ENCODE results near the gene C12orf42.

C12orf42 gene

DNA sequence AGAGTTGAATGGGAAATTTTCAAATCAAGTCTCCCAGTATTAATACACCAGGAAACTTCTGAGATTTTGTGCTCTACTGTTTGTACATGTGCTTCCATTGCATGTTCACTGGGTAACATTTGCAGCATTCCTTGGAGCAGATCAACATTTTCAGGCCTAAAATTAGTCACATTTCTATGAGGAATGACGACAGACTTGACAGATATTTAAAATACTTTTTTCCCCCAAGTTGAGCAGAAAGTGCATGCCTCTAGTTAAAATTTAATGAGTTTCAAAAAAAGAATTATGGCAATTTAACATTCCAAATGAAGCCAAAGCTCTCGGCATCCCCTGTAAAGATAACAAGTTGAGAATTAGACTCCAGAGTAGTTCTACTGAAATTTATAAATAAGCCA is 72.3 kb downstream of the C12orf42 start:
- no peak for DNase-seq

DNA sequence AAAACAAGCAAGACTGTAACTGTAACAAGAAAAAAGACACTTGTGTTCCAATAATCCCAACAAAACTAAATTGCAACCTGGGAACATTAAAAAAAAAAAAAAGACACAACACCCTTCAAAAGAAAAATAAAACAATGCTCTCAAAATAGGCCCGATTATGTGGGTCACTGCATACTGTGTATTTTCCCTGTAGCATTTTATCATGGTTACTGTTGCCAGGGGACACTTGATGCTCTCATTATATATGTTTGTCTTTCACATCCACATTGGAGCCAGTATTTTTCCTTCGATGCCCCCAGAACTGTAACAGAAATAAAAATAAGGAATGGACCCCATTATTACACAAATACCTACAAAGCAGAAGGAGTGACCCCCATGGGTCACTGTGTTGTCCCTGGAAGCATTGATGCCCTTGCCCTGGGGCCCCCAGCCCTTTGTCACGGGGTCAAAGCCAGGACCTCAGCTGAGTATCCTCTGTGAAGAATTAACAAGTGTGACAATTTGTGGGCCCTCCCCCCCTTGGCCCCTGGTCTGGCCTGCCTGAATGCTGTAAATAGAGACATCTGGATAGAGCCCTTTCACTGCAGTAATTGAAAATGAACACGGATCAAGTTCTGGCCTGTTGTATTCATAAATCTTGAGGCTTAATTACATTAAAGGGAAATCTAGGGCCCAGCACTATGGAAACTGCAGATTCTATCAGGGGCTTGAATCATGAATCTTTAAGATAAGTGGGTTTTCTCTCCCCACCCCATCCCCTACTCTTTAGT is 72.8 kb downstream of the C12orf42 start:
- DNase-seq: no peak

DNA sequence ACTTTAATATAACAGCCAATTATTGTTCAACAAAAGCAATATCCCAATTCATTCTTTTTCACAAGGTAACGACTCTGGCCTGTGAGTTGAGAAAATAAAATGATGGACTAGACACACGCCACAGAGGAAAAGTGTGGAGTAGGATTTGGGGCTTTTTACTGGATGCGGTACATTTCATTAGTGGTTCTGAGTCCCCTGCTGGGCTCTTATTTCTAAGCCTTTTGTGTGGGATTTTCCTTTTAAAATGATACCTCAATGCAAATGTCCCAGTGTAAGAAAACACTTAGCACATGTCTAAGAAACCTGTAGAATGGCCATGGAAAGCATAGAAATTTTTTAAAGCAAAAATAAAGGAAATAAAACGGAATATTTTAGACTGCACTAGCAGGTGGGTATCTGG is 73.4 kb downstream of the C12orf42 start:
- DNase-seq: no peak

DNA sequence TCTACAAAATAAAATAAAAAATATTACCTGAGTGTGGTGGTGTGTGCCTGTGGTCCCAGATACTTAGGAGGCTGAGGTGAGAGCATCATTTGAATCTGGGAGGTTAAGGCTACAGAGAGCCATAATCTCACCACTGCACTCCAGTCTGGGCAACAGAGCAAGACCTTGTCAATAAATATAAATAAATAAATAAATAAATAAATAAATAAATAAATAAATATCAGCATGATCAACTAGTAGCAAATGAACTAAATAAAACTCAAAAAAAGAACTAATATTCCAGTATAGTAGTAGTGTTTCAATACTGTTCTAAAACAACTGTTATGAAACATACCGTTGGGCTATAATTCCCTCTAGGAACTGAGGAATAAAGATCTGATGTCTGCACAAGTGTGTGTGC is 74.4 kb downstream of the C12orf42 start:
- DNase-seq: no peak

DNA sequence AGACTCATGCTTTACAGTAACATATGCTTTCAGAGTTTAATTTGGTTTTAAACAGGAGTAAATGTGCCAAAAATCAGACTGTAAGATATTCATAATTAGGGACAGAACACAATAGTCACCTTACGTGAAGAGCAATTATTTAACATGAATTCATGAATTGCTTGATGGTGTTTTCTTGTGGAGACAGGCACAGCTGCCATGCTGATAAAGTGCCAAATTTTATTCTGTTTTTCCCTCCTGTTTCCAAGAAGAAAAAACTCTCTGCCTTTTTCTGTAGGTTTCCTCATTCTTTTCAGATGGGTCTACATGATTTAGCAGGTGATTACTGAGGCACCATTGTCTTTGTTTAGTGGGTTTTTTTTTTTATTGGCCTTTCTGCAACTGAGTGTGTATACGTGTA is 80.1 kb downstream of the C12orf42 start:
- DNase-seq: no peak

- no peak for DNase-seq
Observed at GRCh38 chr12:103401421-103401820, 94.3 kb downstream of the C12orf42 start.

GRCh38 chr12:103399986-103400385 is 95.8 kb downstream of the C12orf42 start:
- no peak for DNase-seq

DNA sequence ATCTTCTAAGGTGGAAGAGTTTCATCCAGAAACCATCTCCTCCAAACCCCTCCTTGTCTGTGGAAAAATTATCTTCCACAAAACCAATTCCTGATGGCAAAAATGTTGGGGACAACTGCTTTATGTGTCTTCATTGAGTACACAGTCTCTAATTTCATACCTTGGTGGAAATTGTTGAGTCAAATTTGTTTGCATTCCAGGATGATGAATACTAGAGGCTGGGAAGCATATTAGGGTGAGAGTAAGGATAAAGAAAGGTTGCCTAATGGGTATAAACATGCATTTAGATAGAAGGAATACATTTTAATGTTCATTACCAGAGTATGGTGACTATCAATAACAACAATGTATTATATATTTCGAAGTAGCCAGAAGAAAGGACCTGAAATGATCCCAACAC is 98.2 kb downstream of the C12orf42 start:
- DNase-seq: no peak

DNA sequence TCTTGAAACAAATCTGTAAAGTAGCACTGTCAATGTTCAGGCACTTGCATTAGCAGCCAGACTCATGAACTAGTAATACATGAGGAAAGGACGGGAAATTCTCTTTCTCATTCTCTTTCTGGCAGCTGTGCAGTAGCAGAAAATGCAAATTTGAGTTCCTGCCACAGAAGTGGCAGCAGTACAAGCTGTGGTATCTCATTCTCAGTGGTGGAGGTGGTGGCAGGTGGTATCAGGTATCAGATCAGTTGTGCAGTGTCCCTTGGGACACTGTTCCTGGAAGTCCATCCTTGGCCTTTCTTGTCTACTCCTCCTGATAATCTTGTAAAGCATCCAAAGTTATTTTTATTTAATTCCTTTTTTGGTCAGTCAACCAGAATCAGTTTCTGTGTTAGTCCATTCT is 103.0 kb downstream of the C12orf42 start:
- no peak for DNase-seq

DNA sequence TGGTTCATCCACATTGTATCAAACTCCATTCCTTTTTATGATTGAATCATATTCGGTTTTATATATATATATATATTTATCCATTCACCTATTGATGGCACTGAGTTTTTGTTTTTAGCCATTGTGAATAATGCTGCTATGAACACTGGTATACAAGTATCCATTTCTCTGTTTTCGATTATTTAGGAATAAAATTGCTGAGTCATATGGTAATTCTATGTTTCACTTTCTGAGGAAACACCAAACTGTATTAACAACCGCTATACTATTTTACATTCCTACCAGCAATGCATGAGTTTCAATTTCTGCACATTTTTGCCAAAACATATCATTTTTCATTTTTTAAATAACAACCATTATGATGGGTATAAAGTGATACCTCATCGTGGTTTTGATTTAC is 104.7 kb downstream of the C12orf42 start:
- DNase-seq: no peak

- no peak for DNase-seq
Observed at GRCh38 chr12:103387385-103387784, 108.4 kb downstream of the C12orf42 start.

GRCh38 chr12:103386451-103386850 is 109.3 kb downstream of the C12orf42 start:
- no peak for DNase-seq

GRCh38 chr12:103382736-103383346 is 112.9 kb downstream of the C12orf42 start:
- no peak for DNase-seq

DNA sequence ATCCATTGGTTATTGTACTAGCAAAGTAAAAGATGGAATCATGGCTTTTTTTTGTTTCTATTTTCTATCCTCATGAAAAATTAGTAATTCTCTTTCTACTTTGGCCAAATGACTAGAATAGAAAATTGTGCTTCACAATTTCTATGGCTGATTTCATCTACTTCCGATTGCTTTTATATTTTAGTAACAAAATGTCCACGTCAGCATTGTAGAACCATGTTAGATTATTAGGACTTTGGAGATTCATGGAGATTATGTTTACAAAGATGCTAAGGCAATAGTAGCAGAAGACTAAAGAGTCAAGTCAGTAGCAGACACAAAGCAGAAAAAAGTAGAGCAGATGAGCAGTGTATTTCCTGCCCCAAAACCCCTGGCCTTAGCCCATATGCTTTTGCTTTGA is 113.6 kb downstream of the C12orf42 start:
- no peak for DNase-seq

DNA sequence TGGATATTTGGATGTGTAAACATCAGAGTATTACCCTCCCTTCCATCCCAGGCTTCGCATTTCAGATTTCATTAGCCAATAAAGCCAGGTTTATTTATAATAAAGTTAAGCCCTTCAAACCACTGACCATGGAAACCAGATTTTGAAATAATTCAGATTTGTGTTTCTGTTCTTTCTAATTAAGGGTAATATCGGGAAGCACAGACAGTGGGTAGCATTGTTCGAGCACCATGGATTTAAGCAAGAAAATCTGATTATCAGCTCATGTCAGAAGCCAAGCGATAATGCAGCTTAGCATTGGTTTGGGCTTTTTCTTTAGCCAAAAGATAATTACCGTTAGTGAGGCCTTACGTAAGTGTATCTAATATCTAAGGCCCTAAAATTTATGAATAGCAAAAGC is 116.1 kb downstream of the C12orf42 start:
- no peak for DNase-seq

DNA sequence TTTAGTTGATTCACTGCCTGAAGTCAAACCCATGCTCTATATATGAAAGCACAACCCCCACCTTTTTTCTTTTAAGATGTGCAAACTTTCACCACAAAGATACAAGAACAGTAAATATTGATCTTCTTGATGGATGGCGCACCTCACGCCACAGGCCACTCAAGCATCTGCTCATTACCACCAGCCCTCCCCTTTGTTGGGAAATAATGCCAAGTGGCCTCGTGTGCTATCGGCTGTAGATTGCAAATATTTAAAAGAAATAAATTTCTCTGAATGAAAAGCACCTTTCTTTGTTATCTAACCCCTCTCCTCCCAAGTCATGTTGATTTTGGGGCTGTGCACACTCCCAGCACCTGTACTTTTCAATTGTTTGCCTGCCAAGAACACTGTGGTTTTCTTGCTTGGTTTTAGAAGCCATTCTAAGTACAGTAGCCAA is 122.7 kb downstream of the C12orf42 start:
- DNase-seq: no peak

DNA sequence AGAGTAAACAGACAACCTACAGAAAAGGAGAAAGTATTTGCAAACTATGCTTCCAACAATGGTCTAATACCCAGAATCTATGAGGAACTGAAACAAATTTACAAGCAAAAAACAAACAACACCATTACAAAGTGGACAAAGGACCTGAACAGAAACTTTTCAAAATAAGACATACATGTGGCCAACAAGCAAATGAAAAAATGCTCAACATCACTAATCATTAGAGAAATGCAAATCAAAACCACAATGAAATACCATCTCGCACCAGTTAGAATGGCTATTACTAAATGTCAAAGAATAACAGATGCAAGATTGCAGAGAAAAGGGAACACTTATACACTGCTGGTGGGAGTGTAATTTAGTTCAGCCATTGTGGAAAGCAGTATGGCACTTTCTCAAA is 125.8 kb downstream of the C12orf42 start:
- DNase-seq: no peak

- no peak for DNase-seq
Observed at GRCh38 chr12:103368167-103368566, 127.6 kb downstream of the C12orf42 start.

- DNase-seq: no peak
Observed at GRCh38 chr12:103354403-103354802, 141.4 kb downstream of the C12orf42 start.

- no peak for DNase-seq
Observed at GRCh38 chr12:103353913-103354312, 141.9 kb downstream of the C12orf42 start.

- DNase-seq: no peak
Observed at GRCh38 chr12:103350116-103350515, 145.7 kb downstream of the C12orf42 start.

DNA sequence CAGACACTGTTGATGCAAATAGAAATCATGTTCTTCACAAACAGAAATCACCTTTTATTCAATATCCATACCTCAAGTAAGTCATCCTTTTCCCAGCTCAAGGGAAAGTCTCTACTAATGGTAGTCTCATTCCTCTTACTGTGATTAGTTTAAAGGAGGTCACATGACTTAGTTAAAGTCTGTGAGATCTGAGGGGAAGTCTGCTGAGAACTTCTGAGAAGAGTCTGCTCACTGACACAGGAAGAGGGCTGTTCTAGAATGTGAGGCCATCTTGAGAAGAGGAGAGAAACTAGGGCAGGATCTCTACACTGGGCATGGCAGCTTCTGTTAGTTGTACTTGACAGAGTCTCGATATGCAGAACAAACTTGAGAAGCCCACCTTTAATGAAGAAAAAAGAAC is 146.8 kb downstream of the C12orf42 start:
- DNase-seq: no peak

DNA sequence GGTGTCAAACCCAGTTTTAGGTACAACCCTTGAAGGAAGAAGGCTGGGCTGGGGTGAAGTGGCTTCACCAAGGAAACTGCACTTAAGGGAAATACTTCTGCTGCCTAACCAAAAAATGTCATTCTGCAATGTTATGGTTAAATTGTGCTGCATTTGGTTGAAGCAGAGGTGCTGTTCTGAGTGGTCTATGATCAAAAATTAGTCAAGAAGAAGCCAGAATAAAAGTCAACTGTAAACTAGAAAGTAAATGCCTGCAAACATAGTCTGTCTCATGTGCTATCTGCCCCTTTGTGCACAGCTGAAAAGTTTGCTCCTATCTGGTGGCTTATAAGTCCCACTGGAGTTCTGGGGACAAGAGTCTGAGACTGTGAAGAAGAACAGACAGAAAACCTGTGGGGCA is 158.8 kb downstream of the C12orf42 start:
- DNase-seq: no peak

GRCh38 chr12:103334466-103334865 is 161.3 kb downstream of the C12orf42 start:
- DNase-seq: no peak

- no peak for DNase-seq
Observed at GRCh38 chr12:103333676-103334075, 162.1 kb downstream of the C12orf42 start.

Measured in activated naive CD4-positive, alpha-beta T cell treated with anti-CD3 and anti-CD28 coated beads, Interleukin-2, amount 50 U/mL, for 16 hours (primary cell).